NCI-H2227 (cell line): ENCODE results near the gene NBPF15.
A peak's percentile ranks its signal among the peaks of the same experiment; 100 is the strongest.
"Not testable (repeated sequence)": the region's sequence is repeated elsewhere in the genome, so short reads cannot be mapped to it uniquely, and the experiment has no call there.

Experiments used
- DNase-seq: peaks from one replicate; lab custom pipeline; 2025; ENCODE audit not compliant: unreplicated experiment; lab: John Stamatoyannopoulos, UW

The NBPF15 gene, protein sequence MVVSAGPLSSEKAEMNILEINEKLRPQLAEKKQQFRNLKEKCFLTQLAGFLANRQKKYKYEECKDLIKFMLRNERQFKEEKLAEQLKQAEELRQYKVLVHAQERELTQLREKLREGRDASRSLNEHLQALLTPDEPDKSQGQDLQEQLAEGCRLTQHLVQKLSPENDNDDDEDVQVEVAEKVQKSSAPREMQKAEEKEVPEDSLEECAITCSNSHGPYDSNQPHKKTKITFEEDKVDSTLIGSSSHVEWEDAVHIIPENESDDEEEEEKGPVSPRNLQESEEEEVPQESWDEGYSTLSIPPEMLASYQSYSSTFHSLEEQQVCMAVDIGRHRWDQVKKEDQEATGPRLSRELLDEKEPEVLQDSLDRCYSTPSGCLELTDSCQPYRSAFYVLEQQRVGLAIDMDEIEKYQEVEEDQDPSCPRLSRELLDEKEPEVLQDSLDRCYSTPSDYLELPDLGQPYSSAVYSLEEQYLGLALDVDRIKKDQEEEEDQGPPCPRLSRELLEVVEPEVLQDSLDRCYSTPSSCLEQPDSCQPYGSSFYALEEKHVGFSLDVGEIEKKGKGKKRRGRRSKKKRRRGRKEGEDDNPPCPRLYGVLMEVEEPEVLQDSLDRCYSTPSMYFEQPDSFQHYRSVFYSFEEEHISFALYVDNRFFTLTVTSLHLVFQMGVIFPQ

DNA sequence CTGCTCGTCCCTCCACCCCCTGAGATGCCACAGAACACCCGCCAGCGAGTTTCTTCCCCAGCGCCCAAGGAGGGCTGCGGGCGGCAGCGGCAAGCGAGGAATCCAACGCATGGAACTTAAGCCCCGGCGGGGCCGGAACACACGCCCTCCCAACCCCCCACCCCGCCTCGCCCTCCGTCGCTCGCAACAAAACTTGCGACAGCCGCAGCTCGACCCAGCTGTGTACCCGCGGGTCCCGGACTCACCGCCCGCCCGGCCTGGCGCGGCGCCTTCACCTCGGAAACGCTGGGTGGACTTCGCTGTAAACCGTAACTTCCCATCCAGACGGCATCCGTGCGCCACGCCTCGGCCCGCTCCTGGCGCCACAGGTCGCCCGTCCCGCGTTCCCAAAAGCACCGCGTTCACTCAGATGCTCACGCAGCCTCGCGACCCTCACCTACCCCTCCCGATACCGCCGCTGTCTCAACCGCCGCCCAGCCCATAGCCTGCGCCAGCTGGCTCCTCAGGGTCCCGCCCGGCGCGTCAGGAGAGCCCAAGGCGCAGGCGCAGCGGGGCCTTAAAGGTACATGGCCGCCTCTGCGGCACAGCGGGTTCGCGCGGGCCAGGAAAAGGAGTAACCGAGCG lies at the start of gene NBPF15:
Gene NBPF15 (minus strand): TSS at position 534 of the 624 bp plus-strand sequence. CDS start 21,666 bp downstream, outside the sequence.
- DNase-seq = peak; percentile 80

DNA sequence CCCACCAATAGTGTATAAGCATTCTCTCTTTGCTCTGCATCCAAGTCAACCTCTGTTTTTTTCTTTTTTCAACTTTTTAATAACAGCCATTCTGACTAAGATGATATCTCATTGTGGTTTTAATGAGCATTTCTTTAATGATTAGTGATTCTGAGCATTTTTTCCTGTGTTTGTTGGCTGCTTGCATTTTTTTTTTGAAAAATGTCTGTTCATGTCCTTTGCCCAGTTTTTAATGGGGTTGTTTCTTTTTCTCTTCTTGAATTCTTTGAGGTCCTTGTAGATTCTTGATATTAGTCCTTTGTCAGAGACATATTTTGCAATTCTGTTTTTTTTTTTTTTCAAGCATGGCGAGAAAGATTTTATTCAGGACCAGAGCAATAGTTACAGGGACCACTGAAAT lies 35.0 kb upstream of the NBPF15 start:
- DNase-seq = not testable (repeated sequence)

DNA sequence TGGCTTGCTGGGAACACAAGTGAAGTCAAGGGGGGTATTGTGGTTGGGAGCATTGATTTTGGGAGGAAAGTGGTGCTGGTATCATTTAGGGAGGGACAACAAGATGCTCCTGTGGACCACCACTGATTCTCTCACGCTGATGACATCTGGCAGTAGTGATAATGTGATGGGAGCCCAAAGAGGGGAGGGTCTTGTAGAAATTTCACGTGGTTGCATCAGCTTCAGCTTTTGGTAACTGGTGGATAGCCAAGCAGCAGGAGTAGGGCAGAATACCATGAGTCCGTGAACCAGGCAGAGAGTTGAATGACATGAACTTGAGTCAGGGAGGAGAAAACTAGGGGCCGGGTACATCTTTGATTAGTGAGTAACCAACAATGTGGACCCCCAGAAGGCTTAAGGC lies 32.7 kb upstream of the NBPF15 start:
- DNase-seq = not testable (repeated sequence)

DNA sequence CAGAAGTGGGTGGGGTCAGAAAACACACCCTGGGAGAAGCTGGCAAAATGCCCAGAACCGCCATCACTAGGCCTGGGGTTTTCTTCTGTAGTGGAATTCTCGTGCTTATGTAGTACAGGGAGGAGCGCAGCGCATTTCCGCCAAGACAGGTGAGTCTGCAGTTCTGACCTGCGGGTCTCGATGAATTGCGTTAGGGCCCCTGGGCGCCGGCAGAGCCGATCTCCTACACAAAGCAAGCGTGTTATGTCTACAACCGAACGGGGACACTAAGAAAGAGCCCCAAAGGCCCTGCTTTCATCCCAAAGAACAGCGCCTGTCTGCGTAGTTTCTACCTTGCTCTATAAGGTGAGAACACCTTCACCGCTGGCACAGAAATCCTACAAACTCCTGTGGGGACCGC lies 28.9 kb upstream of the NBPF15 start:
- DNase-seq = not testable (repeated sequence)

DNA sequence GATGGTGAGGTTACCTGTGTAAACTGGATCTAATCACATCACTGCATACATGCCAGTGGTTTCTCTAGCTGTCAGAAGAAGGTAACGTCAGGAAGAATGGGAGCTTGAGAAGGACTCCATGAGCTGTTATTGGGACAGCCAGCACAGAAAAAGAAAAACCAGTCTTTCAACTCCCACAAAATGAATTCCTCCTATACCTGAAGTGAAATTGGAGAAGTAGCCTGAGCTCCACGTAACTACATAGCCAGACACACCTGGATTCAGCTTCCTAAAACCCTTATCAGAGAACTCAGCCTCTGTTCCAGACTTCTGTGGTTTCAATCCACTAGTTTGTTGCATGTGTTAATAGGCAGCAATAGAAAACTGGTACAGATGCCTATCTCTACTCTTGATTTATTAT lies 25.5 kb upstream of the NBPF15 start:
- not testable (repeated sequence) for DNase-seq

DNA sequence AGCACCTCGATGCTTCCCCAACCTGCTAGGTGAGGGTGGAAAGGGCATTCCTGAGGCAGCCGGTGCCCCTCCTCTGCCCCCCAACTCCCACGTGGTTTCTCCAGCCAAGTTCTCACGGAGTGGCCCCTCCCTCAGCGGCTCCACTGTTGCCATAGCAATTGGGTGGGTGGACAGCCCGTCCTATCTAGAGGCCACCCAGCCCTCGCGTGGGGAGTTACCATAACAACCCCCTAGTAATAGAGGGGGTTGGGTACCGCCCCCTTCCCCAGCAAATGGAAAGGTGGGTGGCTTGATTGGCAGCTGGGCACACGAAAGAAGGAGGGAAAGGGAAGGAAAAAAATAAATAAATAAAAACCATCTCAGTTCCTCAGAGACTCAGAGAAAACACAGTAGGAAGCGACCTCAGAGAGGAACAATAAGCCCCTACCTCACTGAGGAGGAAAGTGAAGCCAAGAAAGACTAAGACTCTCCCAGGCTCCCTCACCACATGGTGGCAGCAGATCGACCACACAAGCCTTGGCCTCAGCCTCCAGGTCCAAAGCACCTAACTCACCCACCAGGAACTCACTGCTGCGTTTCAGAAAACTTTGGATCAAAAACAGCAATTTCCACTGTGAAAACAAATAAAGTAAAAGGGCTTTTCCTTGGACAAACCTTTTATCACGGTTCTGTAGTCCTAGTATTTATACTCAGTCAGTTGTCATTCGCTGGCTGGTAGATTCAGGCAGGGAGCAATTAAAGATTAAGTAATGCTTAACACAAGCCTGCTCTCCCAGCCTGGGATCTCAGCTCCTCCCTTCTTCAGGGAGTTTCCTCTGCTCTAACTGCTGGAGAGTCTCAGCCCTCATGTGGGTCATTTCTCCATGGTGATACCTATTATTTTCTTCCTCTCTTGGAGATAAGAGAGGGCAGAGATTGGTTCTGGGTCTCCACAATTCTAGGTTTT lies 23.9 kb upstream of the NBPF15 start:
- not testable (repeated sequence) for DNase-seq

DNA sequence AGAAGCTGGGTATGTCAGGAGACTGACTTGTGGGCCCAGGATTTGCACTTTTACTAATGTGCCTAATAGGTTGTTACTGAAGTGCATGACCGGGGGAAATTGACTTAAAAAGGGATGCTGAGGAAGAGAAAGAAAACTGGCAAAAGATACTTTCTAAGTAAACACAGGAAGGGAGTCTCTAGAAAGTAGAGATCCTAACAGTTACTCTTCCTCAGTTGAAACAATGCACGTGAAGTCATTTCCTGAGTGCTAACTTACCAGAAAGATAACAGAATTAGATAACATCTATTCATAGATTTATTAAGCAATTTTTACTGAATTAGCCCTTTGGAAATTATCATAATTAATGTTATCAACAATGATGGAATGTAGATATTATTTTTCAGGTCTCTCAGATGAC lies 12.4 kb upstream of the NBPF15 start:
- not testable (repeated sequence) for DNase-seq

DNA sequence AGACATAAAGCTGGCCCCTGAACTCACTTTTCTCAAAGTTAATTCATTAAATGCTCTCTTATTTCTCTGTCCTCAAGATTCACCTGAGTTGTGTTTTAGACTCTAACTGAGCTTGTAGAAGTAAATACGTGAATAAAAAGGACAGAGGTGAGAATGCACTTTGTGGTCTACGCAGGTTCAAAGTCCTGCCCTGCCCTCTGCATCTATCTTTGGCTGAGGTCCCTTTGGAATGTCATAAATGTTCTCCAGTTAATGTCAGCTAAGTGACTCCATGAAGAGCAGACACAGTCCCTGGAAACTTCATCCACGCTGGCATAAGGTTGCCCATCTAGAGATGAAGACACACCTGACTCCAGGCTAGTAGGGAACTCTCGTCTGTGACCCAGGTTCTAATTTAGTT lies 10.0 kb upstream of the NBPF15 start:
- not testable (repeated sequence) for DNase-seq

DNA sequence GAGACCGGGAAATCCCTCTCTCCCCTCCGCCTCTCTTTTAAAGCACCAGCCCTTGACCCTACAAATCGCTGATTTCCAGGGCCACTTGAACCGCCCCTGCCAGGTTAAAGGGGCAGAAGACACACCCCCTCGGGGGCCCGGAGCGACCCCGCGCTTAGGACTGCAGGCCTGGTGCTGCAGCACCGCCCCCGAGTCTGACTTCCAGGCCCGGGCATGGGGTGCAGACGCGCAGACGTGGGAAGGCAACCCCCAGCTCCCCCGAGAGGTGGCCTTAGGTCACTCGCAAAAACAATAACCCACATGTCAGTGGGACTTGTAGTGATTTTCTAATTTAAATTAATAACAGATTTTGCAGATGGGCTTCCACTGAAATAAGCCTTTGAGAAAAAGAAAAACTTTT lies 309 bp upstream of the NBPF15 start:
- not testable (repeated sequence) for DNase-seq

DNA sequence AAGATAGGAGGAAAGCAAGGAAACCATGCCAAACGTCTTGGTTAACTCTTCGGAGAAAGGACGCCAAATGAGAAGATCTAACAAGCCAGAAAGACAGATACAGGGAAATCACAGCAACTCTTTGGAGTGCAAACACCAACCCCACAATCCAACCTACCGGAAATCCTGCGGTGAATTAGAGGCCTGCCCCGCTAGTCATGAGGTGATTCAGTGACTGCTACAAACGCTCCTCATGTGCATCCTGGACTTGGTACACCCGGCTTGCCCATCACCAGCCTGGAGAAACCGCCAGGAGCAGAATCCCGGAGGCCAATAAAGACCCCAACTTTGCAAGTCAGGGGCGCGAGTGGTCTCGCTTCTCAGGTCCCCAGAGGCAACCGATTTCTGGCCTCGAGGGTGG lies 783 bp downstream of the NBPF15 start:
- not testable (repeated sequence) for DNase-seq

DNA sequence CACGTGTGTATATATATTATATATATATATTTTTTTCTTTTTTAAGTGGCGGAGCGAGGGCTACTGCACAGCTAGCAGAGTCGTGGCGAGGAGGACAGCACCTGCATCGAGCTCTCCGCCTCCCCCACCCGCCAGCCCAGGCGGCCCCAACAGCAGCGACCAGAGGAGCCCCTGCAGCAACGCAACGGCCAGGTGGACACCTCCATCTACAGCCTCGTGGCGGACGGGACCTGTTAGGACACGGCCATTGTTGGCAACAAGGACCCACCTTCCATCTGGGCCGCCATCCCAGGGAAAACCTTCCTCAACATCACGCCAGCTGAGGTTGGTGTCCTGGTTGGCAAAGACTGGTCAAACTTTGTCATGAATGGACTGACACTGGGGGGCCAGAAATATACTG lies 19.1 kb downstream of the NBPF15 start:
- DNase-seq = not testable (repeated sequence)

DNA sequence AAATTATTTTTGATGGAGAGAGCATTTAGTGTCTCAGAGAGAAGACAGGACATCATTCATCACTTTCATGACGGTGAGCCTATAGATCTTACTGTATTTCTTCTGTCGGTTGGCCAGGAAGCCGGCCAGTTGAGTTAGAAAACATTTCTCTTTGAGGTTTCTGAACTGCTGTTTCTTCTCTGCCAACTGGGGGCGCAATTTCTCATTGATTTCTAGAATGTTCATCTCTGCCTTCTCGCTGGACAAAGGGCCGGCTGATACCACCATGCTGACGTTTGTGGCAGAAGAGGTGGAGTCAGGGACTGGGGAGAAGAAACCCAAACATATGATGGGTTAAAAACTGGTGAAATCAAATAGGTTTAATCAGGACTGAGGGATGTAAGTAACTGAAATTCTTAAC lies 21.7 kb downstream of the NBPF15 start:
- not testable (repeated sequence) for DNase-seq

DNA sequence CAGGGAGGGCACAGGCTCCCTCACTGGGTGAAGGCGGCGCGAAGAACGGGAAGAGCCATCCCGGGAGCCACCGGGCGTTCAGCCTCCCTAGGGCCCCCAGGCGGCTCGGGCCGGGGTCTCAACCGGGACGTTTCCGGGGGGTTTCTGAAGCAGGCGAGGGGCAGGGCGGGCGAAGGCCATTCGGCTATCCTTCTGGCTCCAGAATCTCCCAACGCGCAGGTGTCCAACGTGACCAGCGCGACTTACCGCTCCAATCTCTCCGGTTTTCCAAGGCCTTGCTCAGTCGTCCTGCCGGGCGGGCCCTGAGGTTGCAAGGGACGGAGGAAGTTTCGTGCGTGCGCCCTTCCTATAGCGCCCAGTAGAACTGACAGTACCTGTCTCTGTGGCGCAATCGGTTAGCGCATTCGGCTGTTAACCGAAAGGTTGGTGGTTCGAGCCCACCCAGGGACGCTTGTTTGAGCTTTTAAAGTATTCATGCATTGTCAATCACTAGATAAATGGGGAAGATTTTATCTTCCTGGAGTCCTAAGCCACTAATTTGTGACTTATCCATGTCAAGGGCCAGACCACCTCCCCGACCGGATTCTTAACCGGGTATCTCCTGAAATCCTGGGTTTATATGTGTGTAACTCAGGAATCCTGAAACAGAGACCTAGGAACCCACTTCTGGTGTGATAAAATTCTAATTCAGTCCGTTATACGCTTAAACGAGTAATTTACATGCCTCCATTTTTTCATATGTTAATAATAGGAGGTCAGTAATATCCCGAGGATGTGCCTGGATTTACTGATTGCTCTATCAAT lies 42.4 kb downstream of the NBPF15 start:
- peak; percentile 69 for DNase-seq

DNA sequence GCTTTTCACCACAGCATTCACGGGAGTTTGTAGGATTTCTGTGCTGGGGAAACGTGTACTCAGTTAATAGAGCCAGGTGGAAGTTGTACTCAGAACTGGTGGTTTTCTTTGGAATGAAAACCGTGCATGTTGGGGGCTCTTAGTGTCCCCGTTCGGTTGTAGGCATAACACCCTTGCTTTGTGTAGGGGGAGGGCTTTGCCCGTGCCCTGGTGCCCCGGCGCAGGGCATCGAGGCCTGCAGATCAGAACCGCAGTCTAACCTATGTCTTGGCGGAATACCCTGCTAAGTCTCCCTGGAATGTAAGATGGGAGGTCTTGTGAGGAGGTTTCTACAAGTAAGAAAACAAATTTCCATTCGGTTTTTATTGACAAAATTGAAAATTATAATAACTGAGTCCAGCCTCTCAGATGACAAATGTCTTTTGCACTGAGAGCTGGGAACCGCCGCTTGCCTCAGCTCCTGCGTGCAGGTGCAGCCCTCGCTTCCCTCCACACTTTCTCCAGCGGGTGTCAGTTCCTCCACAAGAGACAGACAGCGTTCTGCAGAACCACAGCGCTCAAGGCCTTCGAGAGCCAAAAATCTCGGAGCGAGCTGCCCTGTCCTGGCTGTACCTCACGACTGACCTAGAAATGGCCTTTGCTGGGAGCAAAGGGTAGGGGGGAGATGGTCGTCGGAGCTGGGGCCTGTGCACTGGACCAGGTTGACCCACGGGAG lies 47.9 kb downstream of the NBPF15 start:
- not testable (repeated sequence) for DNase-seq

DNA sequence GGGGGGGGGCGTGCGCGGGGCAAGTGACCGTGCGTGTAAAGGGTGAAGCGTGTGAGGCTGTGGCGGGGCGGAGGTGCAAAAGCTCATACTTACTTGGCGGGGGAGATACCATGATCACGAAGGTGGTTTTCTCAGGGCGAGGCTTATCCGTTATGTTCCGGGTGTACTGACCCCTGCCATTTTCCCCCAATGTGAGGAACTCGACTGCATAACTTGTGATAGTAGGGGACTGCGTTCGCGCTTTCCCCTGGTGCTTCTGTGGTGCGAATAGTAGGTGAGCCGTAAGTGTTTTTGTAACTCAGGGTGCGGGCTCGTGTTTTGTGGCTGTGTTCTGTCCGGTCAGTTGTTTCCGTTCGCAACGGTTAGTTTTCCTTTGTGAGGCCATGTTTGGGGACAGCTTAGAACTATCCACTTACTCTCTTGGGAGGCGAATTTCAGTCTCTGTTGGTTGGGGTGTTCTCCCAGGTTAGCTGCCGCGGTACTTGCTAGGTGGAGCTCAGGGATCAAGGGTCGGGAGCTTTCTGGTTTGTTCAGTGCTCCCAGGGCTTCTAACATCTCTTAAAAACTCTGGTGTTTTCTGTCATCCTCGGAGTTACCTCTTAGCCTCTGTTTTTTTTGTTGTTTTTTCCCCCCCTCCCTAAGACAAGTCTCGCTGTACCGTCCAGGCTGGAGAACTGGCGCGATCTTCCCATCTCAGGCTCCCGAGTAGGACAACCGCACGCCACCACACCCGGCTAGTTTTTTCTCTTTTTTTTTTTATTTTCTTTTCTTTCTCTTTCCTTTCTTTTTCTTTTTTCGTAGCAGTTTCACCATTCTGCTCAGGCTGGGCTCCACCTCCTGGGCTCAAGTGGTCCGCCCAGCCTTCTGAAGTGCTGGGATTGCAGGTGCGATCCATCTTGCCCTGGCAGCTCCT lies 48.7 kb downstream of the NBPF15 start:
- peak; percentile 95 for DNase-seq

DNA sequence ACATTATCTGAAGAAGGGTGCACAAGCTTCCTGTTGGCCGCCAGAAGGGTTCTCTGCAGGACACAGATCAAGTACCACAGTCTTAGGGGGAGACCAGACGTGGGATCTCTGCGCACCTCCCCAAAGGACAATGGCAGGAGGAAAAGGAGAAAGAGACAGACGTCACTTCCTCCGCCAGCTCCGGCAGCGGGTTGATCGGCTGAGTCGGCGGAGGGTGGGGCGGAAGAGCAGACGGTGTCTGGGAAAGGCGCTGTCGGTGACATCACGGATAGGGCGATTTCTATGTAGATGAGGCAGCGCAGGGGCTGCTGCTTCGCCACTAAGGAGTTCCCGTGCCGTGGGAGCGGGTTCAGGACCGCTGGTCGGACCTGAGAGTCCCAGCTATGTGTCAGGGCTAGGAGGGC lies 49.4 kb downstream of the NBPF15 start:
- peak; percentile 86 for DNase-seq

DNA sequence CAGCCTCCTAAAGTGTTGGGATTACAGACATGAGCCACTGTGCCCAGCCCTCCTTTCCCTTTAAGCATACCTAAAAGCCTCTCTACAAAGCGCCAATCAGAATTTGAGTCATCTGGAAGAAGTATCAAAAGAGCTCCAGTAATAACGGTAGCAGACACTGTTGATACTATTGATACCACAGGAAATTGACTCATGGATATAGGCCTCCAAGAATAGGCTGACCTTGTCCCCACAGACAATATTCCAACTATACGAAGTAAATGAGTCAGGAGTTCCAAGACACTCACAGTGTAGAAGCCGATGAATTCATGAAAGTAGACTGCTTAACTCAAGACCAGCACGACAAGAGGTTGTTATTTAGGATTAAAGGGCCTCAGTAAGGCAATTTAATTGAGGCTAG lies 58.7 kb downstream of the NBPF15 start:
- DNase-seq = not testable (repeated sequence)

DNA sequence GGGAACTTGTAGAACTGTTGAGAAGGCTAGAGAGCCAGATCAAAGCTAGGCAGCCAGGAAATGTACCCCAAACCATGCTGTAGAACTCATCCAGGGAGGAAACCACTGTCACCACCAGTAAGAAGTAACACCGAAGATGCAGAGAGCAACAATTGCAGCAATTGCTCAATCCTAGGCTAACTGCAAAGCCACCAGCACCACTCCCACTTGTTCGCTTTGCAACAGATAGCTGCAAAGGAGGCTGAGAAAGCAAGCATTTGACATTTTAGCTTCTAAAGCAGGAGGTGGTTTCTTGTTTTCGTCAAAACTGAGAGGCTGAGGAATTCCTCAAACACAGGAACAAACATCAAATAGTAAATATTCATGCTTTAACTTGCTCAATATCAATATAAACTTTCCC lies 89.8 kb downstream of the NBPF15 start:
- DNase-seq = not testable (repeated sequence)
